Stimulated activated CD8-positive, alpha-beta memory T cell treated with anti-CD3 and anti-CD28 coated beads, Interleukin-4, amount 100 ng/mL, for 1 hour (primary cell): Measurements from ENCODE around the gene THAP5.

Source experiments
- DNase-seq, 2 donors: peaks; one replicate each; pipeline ENCODE4 v3.0.0-alpha.2; 2020; ENCODE audit warnings: low read depth in 2 of 2, low spot score in 1 of 2

Gene THAP5

DNA sequence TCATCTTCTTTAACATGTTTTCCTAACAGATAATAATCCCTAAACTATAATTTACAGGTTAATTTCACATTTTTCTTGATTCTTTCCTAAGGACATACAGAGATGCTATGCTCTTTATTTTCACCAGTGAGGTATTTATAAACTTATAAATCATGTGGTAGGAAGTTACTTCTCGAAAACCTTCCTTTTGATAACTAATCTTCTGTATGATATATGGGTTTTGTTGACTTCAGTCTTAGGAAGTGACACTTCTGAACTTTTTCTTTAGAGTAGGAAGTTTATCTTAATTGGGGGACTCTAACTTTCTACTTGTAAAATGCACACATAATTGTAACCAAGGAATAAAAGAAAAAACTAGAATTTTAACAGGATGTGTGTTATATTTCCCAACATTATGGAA lies 33.8 kb downstream of the THAP5 start:
- DNase-seq, result no peak

DNA sequence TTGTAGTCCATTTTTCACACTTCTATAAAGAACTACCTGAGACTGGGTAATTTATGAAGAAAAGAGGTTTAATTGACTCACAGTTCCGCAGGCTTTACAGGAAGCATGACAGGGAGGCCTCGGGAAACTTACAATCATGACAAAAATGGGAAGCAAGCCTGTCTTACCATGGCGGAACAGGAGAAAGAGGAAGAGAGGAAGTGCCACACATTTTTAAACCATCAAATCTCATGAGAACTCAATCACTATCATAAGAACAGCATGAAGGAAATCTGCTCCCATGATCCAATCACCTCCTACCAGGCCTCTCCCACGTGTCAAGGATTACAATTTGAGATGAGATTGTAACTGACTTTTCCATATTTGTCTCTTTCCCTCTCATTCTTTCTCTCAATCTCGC lies 34.2 kb downstream of the THAP5 start:
- no peak for DNase-seq

DNA sequence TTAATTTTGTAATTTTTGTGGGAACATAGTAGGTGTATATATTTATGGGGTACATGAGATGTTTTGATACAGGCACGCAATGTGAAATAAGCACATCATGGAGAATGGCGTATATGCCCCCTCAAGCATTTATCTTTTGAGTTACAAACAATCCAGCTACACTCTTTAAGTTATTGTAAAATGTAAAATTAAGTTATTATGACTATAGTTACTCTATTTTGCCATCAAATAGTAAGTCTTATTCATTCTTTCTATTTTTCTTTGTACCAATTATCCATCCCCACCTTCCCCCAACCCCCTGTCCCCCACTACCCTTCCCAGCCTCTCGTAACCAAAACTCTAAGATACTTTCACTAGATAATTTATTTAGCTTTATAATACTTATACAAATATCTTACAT lies 35.8 kb downstream of the THAP5 start:
- DNase-seq, result no peak

DNA sequence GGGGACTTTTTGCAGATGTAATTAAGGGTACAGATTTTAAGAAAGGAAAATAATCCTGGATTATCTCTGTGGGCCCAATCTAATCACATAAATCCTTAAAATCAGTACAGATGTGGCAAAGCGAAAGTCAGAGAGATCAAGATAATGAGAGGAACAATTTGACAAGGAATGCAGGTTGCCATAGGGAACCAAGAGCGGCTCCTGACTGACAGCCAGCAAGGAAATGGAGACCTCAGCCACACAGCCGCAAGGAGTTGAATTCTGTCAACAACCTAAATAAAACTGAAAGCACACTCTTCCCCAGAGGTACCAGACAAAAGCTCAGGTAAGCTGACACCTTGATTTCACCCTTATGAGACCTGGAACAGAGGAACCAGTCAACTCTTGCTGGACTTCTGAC lies 40.2 kb downstream of the THAP5 start:
- DNase-seq, result no peak

DNA sequence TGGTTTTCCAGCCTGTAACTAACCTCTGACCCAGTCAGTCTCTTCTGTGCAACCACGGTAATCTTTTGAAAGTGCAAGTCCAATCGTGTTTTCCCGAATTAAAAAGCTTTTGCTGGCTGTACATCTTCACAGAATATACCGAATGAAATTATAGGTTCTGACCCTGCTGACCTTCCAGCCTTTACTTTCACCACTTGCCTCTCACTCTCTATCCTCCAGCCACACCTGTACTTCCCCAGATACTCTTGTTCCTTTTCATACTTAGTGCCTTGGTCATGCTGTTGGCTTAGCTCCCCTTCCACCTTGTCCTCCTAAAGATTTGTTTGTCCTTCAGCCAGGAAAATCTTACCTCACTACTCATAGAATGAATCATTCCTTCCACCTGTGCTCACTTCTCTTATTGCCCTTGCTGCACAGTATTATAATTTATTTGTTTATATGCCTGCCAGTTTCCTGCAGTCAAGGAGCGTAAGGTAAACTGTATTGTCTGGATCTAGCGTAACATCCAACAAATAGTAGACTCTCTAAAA lies 41.3 kb downstream of the THAP5 start:
- no peak for DNase-seq

DNA sequence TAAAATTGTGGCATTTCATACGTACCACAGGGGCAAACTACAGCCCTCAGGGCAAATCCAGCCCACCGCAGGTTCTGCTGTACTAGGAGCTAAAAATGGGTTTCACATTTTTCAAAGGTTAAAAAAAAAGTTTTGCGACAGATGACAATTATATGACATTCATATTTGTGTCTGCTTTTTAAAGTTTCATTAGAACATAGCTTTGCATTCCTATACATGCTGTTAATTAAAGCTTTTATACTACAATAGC lies 42.8 kb downstream of the THAP5 start:
- DNase-seq, result no peak

DNA sequence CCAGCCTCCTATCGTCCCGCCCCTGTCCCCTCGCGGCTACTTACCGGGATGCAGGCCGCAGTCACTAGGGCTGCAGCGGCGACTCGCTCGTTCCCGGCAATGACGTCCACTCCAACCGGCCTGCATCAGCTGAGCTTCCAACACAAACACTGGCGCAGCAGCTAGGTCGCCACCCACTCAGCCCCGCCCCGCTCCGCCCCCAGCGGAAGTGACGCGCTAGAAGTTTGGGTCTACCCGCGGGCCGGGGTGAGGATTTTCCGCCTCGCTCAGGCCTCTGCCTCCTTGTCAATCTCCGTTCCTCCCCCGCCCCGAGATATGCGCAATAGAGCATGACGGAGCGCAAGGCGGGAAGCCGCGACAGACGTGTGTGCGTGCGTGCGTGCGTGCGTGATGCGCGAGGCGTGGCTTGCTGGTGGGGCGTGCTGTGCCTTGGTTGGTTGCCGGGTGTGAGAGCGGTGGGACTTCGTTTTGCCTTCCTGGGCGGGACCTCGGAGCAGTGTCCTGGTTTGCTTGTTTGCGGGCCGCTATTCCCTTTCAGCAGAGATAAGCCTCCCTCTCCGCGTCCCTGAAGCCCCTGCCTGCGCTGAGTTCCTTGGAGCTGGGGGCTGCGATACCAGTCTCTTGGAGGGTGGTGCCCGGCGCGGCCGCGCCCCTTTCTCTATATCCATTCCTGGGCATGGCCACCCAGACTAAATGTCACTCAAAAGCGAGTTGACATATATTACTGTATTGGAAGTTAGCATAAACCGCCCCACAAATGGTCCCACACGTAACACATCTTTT lies 43.3 kb downstream of the THAP5 start, which contains the start of gene PNPLA8:
Gene PNPLA8, minus strand, starts transcription at position 151 of the 783 bp plus-strand sequence. CDS start 10,644 bp downstream, outside the sequence.
- peak; percentile 100 for DNase-seq

DNA sequence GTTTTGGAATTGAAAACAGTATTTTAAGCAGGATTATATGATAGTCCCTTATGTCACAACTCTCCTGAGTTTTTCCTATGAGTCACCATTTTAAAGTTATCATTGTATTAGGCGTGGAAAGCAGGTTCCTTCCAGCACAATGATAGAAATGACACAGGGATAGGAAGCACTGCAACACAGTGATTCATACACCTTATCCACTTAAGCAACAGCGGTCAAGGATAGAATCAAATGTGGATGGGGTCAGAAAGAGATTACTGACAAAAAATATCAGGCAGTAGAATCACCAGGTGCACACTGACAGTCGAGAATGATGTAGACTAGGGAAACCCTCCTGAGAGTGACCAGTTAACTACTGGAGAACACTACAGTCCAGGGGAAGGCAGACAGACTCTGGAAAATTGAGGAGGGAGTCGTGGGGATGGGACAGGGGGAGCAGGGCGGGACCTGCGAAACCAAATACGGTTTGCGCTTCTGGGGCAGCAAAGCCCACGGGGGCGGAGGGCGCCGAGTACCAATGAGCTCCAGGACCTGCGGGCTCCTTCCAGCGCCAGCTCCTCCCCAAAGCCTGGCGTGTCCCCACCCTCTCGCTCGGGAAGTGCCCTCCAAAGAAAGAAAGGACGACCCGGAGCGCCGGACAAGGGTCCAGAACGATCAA lies 44.0 kb downstream of the THAP5 start:
- DNase-seq, result no peak

DNA sequence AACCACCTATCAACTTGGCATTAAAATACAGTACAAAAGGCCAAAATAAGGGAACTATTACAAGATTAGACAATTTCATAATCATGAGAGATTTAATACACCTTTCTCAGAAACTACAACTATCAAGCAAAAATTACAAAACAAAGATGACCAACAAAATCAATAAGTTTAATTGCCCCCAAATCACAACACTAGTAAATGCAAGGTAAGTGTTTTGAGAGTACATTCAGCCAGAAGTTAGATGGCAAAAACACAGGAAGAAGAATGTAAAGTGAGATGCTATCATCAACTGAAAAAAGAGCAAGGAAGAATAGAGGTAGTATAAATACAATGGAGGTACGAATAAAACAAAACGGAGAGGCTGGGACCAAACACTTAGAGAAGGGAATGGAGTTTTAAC lies 46.7 kb downstream of the THAP5 start:
- DNase-seq, result no peak

DNA sequence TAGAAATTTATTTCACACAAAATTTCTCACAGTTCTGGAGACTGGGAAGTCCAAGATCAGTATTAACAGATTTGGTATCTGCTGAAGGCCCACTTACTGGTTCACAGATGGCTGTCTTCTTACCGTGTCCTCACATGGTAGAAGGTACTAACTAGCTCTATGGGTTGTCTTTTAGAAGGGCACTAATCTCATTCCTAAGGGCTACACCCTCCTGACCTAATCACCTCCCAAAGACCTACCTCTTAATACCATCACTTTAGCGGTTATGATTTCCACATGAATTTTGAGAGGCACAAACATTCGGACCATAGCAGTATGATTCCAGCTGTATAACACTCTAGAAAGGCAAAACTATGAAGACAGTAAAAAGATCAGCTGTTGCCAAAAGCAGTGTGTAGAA lies 51.6 kb downstream of the THAP5 start:
- DNase-seq, result no peak

DNA sequence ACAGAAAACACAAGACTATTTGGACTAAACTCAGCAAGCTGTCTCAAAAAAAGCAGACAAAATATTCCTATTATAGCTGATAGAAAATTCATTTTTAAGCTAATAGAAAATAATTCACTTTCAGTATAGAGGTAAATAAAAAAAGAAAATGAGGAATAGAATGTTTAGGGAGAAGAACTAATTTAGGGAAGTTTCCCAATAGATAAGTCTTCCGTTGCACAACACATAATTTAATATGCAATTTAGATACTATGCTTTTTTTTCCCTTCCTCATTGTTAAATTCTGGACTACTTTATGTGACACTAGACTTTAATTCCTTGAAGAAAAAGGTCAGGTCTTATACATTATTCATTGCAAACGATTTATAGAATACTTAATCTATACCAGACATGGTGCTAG lies 53.9 kb downstream of the THAP5 start:
- no peak for DNase-seq

DNA sequence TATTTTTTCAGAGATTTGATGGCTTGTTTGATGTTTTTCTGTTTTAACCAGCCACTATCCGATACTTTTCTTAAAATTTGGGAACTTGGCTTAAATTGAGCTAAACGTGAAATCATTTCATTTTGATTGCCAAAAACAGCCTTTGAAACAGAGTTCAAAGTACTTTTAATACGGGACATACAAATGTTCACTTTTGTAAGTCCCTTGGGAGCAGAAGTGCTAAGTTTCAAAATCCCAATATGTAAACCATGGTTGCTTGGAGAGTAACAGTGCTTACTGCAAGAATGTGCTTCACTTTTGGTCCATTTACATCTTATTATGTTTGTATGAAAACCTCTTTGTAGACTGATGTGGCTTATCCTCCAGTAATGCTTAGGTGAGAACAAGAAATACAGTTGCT lies 54.5 kb downstream of the THAP5 start:
- no peak for DNase-seq
